Heart left ventricle (tissue), 16 donors: Measurements from ENCODE around the gene RBM23. TPM values are rescaled to one million over a fixed set of nuclear protein-coding genes. Genes with fewer than 3 reads are reported as not detected.

Experiments
- ATAC-seq, 4 donors: fragments of 200-7000 bp; cut with Tn5 transposase; one replicate each; pipeline ENCODE4 v1.9.1; 2020 to 2022; ENCODE audit warnings: moderate library complexity in 4 of 4, mild to moderate bottlenecking in 3 of 4, moderate number of reproducible peaks in 1 of 4
- DNase-seq, 5 donors: peaks; one replicate each; pipeline ENCODE4 v3.0.0-alpha.2; 2020
- H3K27ac ChIP-seq, 12 donors: fragments of 200-600 bp; sonication (generic) in 4 of 12; one replicate each; pipeline versions ENCODE4 v1.5.0 to v1.8.0; 2016 to 2022; ENCODE audit warnings: mild to moderate bottlenecking in 2 of 12
- H3K27me3 ChIP-seq, 9 donors: fragments of 200-600 bp; sonication (generic) in 2 of 9; one replicate each; pipeline versions ENCODE4 v1.5.1 to v1.8.0; 2016 to 2022; ENCODE audit warnings: mild to moderate bottlenecking in 3 of 9
- H3K36me3 ChIP-seq, 9 donors: fragments of 200-600 bp; sonication (generic) in 2 of 9; one replicate each; pipeline versions ENCODE4 v1.5.0 to v1.8.0; 2018 to 2022; ENCODE audit warnings: mild to moderate bottlenecking in 2 of 9
- H3K4me1 ChIP-seq, 12 donors: fragments of 200-600 bp; sonication (generic) in 4 of 12; one replicate each; pipeline versions ENCODE4 v1.5.0 to v1.8.0; 2016 to 2022; ENCODE audit warnings: mild to moderate bottlenecking in 3 of 12
- H3K4me3 ChIP-seq, 12 donors: fragments of 200-600 bp; sonication (generic) in 4 of 12; one replicate each; pipeline versions ENCODE4 v1.5.0 to v1.8.0; 2017 to 2022; ENCODE audit warnings: mild to moderate bottlenecking in 9 of 12, moderate library complexity in 4 of 12
- H3K9me3 ChIP-seq, 12 donors: fragments of 200-600 bp; sonication (generic) in 4 of 12; one replicate each; pipeline versions ENCODE4 v1.5.0 to v1.8.0; 2016 to 2022; ENCODE audit warnings: mild to moderate bottlenecking in 1 of 12
- CTCF ChIP-seq, 12 donors: fragments of 200-600 bp; sonication (generic) in 4 of 12; IDR thresholded peaks; one replicate each; pipeline versions ENCODE4 v1.5.0 to v1.8.0; 2018 to 2022; ENCODE audit warnings: antibody characterized with exemption in 12 of 12, mild to moderate bottlenecking in 5 of 12
- POLR2A ChIP-seq, 2 donors: fragments of 450-650 bp; IDR thresholded peaks; one replicate each; pipeline ENCODE4 v1.6.1; 2017; ENCODE audit warnings: antibody characterized with exemption in 2 of 2, mild to moderate bottlenecking in 2 of 2, moderate library complexity in 2 of 2
- WGBS, 4 donors: extraction: QIAGEN DNeasy Blood & Tissue Kit in 2 of 4; methylation state at CpG; one replicate each; pipeline versions ENCODE4 v1.1.5 to v1.1.7; 2013 to 2018; 5-methylcytosine and 5-hydroxymethylcytosine counted together
- intact Hi-C, 10 donors: fragments of 100-400 bp; cut with DNase I; formaldehyde crosslinking; loops; one replicate each; pipeline versions ENCODE4 v1.11.1 to v1.14.2; 2022
- polyA plus RNA-seq, 2 donors: library from polyadenylated mRNA; stranded (reverse); fragments of 200-250 nt; gene quantifications; one replicate each; pipeline ENCODE4 v1.2.3, GENCODE V29; 2013
- total RNA-seq, 9 donors: library from RNA; depleted of rRNA in 2 of 9; stranded (reverse); fragments of >200 nt in 2 of 9; fragmentation: NEBNext Ultra II Directional in 3 of 9; extraction: Animal tissue kit (Norgen Biotek cat#: 25700) in 3 of 9; gene quantifications; one replicate each; pipeline versions ENCODE4 v1.1.0 to v1.2.4, GENCODE V29; 2016 to 2023
- donor health status: ischemic (EF 13 %, LVEDD 7.1; RV severe dilation, severe dysfunction).
- donor health status: healthy with polysubstance abuse.
- donor health status: DM: no; HTN: yes; CAD: no.
- donor health status: DM: no; HTN: no; CAD: no.
- donor health status: ischemic (EF 25% LVEDD 6.9; RV normal size, moderate dysfunction).
- donor health status: ischemic (EF 25% LVEDD 5.7; RV mildly dilated, moderate dysfunction).
- donor health status: healthy.
- donor health status: DM: yes; HTN: yes; CAD: no.
- donor health status: ischemic (EF 35%, LVEDD 5.7; RV mildly dilated, moderate dysfunction).
- donor health status: nonischemic (EF 11% LVEDD 7.7; RV severe dilation, severe dysfunction).
- donor health status: DM: yes; HTN: yes; CAD: no.
- donor health status: PGD.
- donor health status: ischemic (EF 29% LVEDD 5.4; RV normal size, mild dysfunction).
- donor health status: nonischemic (EF 23%, LVEDD 6.1; RV moderate dilation, normal function).

Gene RBM23
- total and polyA plus RNA-seq, 11 donors, result 14.8 to 52.7 (median 41.6) TPM

- ATAC-seq (no peak), DNase-seq (no peak)
- 25 to 35% (median 29%) methylated on average over 6 of the region's 6 CpGs for WGBS, 4 donors
- H3K4me1 ChIP-seq, result peaks cover 0 to 25% (median 8%) of the 10 kb centered on the region in 12 donors
- H3K27me3 ChIP-seq, result no peaks in the 10 kb centered on the region
- H3K27ac ChIP-seq, result no peak overlapping the region
- TF ChIP-seq CTCF (IDR thresholded peaks at IDR 0.05) (no peak), POLR2A (IDR thresholded peaks at IDR 0.05) (no peak)
- intact Hi-C loops, result no loop called here
- no peak overlapping the region for H3K4me3 ChIP-seq
- H3K36me3 ChIP-seq, result peaks cover 0 to 22% (median 12%) of the 10 kb centered on the region in 9 donors
- no peaks in the 10 kb centered on the region for H3K9me3 ChIP-seq
Measured at GRCh38 chr14:22882529-22883172, 36.3 kb downstream of the RBM23 start.

DNA sequence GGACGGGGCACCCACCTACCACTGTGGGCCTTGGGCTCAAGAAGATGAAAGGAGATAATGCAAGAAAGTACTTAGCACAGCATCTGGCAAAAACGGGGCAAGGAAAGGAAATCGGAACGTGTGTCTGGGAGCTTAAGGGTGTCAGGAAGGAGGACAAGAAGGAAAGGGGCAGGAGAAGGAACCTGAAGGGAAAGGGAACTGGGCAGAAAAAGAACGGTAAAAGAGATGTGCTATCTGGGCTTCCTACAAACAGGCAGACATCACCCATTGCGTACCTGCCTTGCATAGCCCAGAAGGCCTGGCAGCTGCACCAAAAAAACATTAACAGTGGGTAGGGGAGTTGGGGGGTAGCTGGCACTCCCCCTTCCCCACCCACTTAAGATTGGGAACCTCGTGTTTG, 36.9 kb downstream of the RBM23 start:
- intact Hi-C loops, result no loop called here
- no peak for DNase-seq
- H3K36me3 ChIP-seq, result peaks cover 0 to 28% (median 18%) of the 10 kb centered on the region in 9 donors
- ATAC-seq, result no peak
- no peak overlapping the region for H3K4me3 ChIP-seq
- TF ChIP-seq POLR2A (IDR thresholded peaks at IDR 0.05) (no peak), CTCF (IDR thresholded peaks at IDR 0.05) (no peak)
- peaks cover 0 to 19% (median 6%) of the 10 kb centered on the region in 12 donors for H3K4me1 ChIP-seq
- H3K9me3 ChIP-seq, result no peaks in the 10 kb centered on the region
- no peaks in the 10 kb centered on the region for H3K27me3 ChIP-seq
- no peak overlapping the region for H3K27ac ChIP-seq
- 37 to 40% (median 38%) methylated on average over 7 of the region's 7 CpGs for WGBS, 4 donors

DNA sequence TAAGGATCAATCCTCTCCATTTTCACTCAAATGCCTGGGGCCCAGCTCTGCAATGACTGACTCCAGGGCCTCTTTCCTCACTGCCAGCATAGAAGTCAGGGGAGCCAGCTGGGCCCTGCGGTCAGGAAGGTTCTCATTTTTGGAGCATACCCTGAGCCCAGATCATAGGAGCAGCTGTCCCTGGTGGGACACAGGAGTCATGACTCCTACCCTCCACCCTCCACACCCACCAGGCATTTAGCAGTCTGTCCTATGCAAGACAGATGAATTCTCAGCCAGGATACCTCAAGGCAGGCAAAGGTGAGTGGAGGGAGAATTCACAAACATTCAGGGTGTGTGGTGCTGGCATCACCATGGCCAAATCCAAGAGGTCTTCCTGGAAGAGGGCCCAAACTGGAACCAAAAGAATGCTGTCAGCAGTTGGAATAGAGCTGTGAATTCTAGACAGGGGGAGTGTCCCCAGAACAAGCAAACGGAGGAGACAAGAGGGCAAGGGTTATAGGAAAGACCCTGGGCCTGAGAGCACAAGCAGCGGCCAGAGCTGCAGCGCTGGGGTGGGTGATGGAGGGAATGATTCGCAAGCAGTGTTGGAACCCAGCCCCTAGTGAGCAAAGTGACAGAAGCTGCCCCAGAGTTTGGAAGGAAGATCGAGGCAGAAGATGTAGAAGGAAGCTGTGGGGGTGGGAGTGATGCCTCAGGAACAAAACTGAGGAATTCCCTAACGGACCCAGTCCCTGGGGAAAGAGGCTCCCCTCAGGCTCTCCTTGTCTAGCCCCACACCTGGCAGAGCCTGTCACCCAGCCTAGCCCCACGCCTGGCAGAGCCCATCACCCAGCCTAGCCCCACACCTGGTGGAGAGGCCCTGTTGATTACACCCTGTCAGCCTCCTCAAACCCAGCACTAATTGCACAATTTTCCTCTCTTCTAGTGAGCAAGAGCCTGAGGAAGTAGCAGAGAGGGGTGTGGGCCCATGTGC, 40.4 kb downstream of the RBM23 start:
- ATAC-seq (no peak), DNase-seq (no peak)
- TF ChIP-seq POLR2A (IDR thresholded peaks at IDR 0.05) (no peak), CTCF (IDR thresholded peaks at IDR 0.05) (no peak)
- Histone ChIP-seq H3K4me3 (no peak overlapping the region), H3K27me3 (no peaks in the 10 kb centered on the region), H3K36me3 (peaks cover 0 to 63% (median 53%) of the 10 kb centered on the region in 9 donors), H3K9me3 (no peaks in the 10 kb centered on the region), H3K27ac (no peak overlapping the region), H3K4me1 (peaks cover 0 to 20% (median 4%) of the 10 kb centered on the region in 12 donors)
- 78 to 86% (median 82%) methylated on average over 8 of the region's 8 CpGs for WGBS, 4 donors
- intact Hi-C loops, result no loop called here

DNA sequence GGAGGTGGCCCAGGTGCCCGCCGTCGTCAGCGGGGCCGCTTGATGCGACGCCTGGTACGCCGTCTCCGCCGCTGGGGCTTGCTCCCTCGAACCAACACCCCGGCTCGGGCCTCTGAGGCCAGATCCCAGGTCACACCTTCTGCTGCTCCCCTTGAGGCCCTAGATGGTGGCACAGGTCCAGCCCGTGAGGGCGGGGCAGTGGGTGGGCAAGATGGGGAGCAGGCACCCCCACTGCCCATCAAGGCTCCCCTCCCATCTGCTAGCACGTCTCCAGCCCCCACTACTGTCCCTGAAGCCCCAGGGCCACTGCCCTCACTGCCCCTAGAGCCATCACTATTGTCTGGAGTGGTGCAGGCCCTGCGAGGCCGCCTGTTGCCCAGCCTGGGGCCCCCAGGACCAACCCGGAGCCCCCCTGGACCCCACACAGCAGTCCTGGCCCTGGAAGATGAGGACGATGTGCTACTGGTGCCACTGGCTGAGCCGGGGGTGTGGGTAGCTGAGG, 41.9 kb downstream of the RBM23 start:
- no peak for DNase-seq
- Histone ChIP-seq H3K27me3 (no peaks in the 10 kb centered on the region), H3K4me3 (no peak overlapping the region), H3K36me3 (peaks cover 0 to 69% (median 58%) of the 10 kb centered on the region in 9 donors), H3K27ac (no peak overlapping the region), H3K4me1 (peaks cover 0 to 20% (median 10%) of the 10 kb centered on the region in 12 donors), H3K9me3 (no peaks in the 10 kb centered on the region)
- no peak for ATAC-seq
- no peak for TF ChIP-seq POLR2A (IDR thresholded peaks at IDR 0.05)
- TF ChIP-seq CTCF (IDR thresholded peaks at IDR 0.05), result no peak
- intact Hi-C loops, result no loop called here
- WGBS, 4 donors, result 90 to 97% (median 95%) methylated on average over 16 to 22 of the region's 22 CpGs
